ENCODE results near the gene VMAC. TPM values are rescaled to one million over a fixed set of nuclear protein-coding genes. Genes with fewer than 3 reads are reported as not detected.
A peak's percentile ranks its signal among the peaks of the same experiment; 100 is the strongest.

Gene VMAC
- total and polyA plus RNA-seq, 2 of the 13 experiments (the other 11 are each of a cell fraction or from before 2014, with no cell fraction given): 2.4 TPM

GRCh38 chr19:5904352-5905113, at the start of gene VMAC (continued):
- 0 out of 2 replicates have a peak, but pooled peaks have one; percentile 39 for TF ChIP-seq SNAPC2 (CRISPR knock-in tag; IDR thresholded peaks at IDR 0.05)
- TF ChIP-seq ZNF333 (CRISPR knock-in tag; IDR thresholded peaks at IDR 0.05; ENCODE audit: borderline replicate concordance): no peak
- TF ChIP-seq HOXA3 (CRISPR knock-in tag; IDR thresholded peaks at IDR 0.05): peak; percentile 55
- TF ChIP-seq ZNF317 (CRISPR knock-in tag; IDR thresholded peaks at IDR 0.05): no peak
- peak; percentile 45; the same call in 1 of the 2 replicates for TF ChIP-seq TFAP4 (IDR thresholded peaks at IDR 0.05; ENCODE audit: borderline replicate concordance, low read depth)
- no peak for TF ChIP-seq ZNF281 (CRISPR knock-in tag; IDR thresholded peaks at IDR 0.05; ENCODE audit: borderline replicate concordance)
- TF ChIP-seq ZFY (CRISPR knock-in tag; IDR thresholded peaks at IDR 0.05): peak; percentile 96
- no peak for TF ChIP-seq TRIM22 (IDR thresholded peaks at IDR 0.05)
- TF ChIP-seq NFATC3 (CRISPR knock-in tag; IDR thresholded peaks at IDR 0.05): no peak
- no peak for TF ChIP-seq ELK4 (CRISPR knock-in tag; IDR thresholded peaks at IDR 0.05; ENCODE audit: borderline replicate concordance)
- peak in 1 of 2 experiments; percentile 47; a peak in 1 of 4 replicates for TF ChIP-seq HMGXB4 (CRISPR knock-in tag; IDR thresholded peaks at IDR 0.05; ENCODE audit: borderline replicate concordance in 1 of 2, low read depth in 1 of 2)
- TF ChIP-seq SUZ12 (IDR thresholded peaks at IDR 0.05; ENCODE audit: low read depth, low read length): no peak
- TF ChIP-seq MEIS2 (CRISPR knock-in tag; IDR thresholded peaks at IDR 0.05): 0 out of 2 replicates have a peak, but pooled peaks have one; percentile 21
- TF ChIP-seq PPARG (CRISPR knock-in tag; conservative IDR thresholded peaks at IDR 0.05): no peak
- no peak for TF ChIP-seq ZNF274 (CRISPR knock-in tag; IDR thresholded peaks at IDR 0.05)
- TF ChIP-seq ZNF530 (CRISPR knock-in tag; IDR thresholded peaks at IDR 0.05; ENCODE audit: low read depth): no peak
- TF ChIP-seq EED (CRISPR knock-in tag; IDR thresholded peaks at IDR 0.05): peak; percentile 89
- TF ChIP-seq ZZZ3 (CRISPR knock-in tag; IDR thresholded peaks at IDR 0.05; ENCODE audit: borderline replicate concordance): no peak
